ENCODE results near the gene AKR1D1. TPM values are rescaled to one million over a fixed set of nuclear protein-coding genes. Genes with fewer than 3 reads are reported as not detected.

Gene AKR1D1
- polyA plus RNA-seq, 1 donor = 4.4 TPM

DNA sequence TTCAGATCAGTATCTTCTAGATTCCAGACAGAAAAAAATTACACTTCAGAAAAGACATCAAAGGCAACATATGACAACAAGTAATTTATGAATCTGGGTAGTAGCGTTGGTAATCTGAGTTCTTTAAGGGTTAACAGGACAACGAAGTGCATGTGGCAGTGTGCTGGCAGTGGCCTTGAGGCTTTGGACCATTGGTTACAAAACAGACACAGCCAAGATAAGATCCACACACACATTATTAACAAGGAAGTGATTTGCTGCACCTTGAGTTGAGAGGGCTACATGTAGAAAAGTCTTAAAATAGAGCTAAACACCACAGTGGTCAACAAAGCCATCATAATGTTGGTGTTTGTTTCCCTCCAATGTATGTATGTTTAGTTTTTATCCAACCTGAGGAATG lies 40.6 kb downstream of the AKR1D1 start:
- no CpG with 5 or more reads among the region's 2 CpGs for WGBS (ENCODE audit: insufficient coverage, low lambda C conversion rate)
- Histone ChIP-seq H3K4me1 (ENCODE audit: control insufficient read depth, insufficient read depth, low read length) (peaks cover 5% of the 10 kb centered on the region), H3K4me3 (ENCODE audit: low read length) (no peak overlapping the region), H3K9me3 (ENCODE audit: control insufficient read depth, low read depth, low read length) (no peaks in the 10 kb centered on the region), H3K36me3 (ENCODE audit: control insufficient read depth, insufficient read depth, low read length) (no peaks in the 10 kb centered on the region), H3K27ac (ENCODE audit: low read length) (peak overlapping the region; percentile 61), H3K27me3 (ENCODE audit: control insufficient read depth, insufficient read depth, low read length) (no peaks in the 10 kb centered on the region)
- peak; percentile 58 to 83 for DNase-seq

DNA sequence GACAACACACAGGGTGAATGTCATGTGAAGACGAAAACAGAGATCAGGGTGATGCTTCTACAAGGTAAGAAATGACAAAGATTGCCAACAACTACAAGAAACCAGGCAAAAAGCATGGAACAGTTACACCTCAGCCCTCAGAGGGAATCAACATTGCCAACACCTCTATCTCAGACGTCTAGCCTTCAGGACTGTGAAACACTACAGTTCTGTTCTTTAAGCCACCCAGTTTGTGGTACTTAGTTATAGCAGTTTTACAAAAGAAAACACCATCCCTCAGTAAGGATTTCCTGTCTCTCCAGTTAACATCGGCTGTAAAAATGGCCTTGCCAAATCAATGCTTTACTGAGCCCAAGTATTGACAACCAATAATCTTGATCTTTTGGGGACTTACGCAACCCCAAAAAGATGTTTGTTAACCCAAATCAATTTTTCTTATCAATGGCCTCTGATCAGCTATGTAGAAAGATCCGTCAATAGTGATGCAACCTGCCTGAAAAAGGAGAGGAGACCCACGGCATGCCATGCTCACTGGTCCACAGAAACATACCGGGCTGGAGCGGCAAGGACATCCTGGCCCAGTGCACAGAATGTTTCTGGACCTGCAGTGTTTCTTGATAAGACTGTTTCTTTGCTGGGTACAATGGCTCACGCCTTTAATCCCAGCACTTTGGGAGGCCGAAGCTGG lies 44.0 kb downstream of the AKR1D1 start:
- DNase-seq = no peak
- H3K9me3 ChIP-seq (ENCODE audit: control insufficient read depth, low read depth, low read length) = peaks cover 6% of the 10 kb centered on the region
- no peaks in the 10 kb centered on the region for H3K36me3 ChIP-seq (ENCODE audit: control insufficient read depth, insufficient read depth, low read length)
- H3K27ac ChIP-seq (ENCODE audit: low read length) = no peak overlapping the region
- no peaks in the 10 kb centered on the region for H3K27me3 ChIP-seq (ENCODE audit: control insufficient read depth, insufficient read depth, low read length)
- H3K4me1 ChIP-seq (ENCODE audit: control insufficient read depth, insufficient read depth, low read length) = peaks cover 5% of the 10 kb centered on the region
- no peak overlapping the region for H3K4me3 ChIP-seq (ENCODE audit: low read length)
- WGBS (ENCODE audit: insufficient coverage, low lambda C conversion rate) = 80% methylated on average over 2 of the region's 10 CpGs

DNA sequence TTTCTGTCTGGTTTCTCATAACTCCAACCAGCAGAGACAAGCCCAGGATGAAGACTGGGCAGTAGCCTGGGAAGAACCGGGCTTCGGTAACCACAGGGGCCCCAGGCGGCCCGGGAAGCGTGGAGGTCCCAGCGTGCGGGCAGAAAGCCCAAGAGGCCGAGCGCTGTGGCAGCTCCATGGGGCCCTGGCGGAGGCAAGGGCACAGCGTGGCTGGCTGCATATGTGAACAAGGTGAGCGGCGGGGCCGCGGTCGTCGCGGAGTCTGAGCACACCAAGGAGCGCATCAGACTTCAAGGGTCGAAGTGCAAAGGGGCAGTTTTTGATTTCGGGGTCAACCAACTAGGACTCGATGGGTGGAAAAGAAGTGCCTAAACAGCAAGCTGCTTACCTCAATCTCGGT lies 45.9 kb downstream of the AKR1D1 start:
- Histone ChIP-seq H3K27me3 (ENCODE audit: control insufficient read depth, insufficient read depth, low read length) (no peaks in the 10 kb centered on the region), H3K27ac (ENCODE audit: low read length) (no peak overlapping the region), H3K4me1 (ENCODE audit: control insufficient read depth, insufficient read depth, low read length) (peaks cover 5% of the 10 kb centered on the region), H3K4me3 (ENCODE audit: low read length) (no peak overlapping the region), H3K9me3 (ENCODE audit: control insufficient read depth, low read depth, low read length) (peaks cover 7% of the 10 kb centered on the region), H3K36me3 (ENCODE audit: control insufficient read depth, insufficient read depth, low read length) (no peaks in the 10 kb centered on the region)
- DNase-seq = no peak
- 100% methylated on average over 2 of the region's 23 CpGs for WGBS (ENCODE audit: insufficient coverage, low lambda C conversion rate)

DNA sequence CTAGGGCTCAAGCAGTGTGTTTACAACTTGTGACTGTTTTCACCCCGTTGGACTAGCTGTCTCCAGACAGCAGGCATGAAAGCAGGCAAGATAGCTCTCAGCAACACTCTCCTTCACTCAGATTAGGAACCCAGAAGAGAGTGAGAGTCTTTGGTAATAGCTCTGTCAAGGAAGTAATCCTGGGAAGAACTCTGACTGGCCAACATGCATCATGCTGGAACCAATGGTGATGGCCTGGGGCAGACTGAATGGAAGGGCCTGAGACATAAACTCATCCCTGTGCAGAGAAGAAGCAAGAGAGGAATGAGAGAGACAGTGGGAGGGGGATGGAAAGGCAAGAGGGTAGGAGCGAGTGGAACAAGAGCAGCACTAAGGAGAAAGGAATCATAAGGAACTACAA lies 48.9 kb downstream of the AKR1D1 start:
- no CpG with 5 or more reads among the region's 2 CpGs for WGBS (ENCODE audit: insufficient coverage, low lambda C conversion rate)
- no peak overlapping the region for H3K27ac ChIP-seq (ENCODE audit: low read length)

DNA sequence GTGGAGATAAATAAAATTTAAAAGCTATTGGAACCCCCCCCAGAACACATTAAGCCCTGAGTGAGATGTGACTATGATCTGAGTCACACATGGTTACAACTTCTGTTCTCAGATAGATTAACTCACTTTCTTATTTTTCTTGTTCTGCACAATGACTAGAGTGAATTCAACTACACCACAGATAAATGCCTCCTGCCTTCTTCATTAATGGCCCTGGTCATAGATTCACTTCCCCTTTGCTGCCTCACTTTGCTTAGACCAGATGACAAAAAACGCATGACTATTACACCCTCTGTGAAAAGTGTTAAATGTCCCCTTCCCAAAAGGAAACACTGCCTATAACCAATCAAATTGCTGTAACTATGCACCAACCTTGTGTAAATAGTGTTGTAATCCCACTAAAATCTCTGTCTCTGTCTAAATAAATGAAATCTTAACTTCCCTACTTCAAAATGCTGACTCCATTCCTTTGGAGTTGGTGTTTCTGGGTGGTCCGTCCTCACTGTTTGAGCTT lies 49.4 kb downstream of the AKR1D1 start:
- no peak overlapping the region for H3K4me3 ChIP-seq (ENCODE audit: low read length)
- DNase-seq = peak in 1 of 2 donors; percentile 23
- WGBS (ENCODE audit: insufficient coverage, low lambda C conversion rate) = no CpG with 5 or more reads among the region's 2 CpGs
- peak overlapping the region; percentile 16 for H3K27ac ChIP-seq (ENCODE audit: low read length)
- H3K9me3 ChIP-seq (ENCODE audit: control insufficient read depth, low read depth, low read length) = peaks cover 13% of the 10 kb centered on the region
- H3K4me1 ChIP-seq (ENCODE audit: control insufficient read depth, insufficient read depth, low read length) = peaks cover 4% of the 10 kb centered on the region
- H3K36me3 ChIP-seq (ENCODE audit: control insufficient read depth, insufficient read depth, low read length) = no peaks in the 10 kb centered on the region
- no peaks in the 10 kb centered on the region for H3K27me3 ChIP-seq (ENCODE audit: control insufficient read depth, insufficient read depth, low read length)

More for the DNA sequence above, 48.9 kb downstream of the AKR1D1 start:
- Histone ChIP-seq H3K36me3 (ENCODE audit: control insufficient read depth, insufficient read depth, low read length) (no peaks in the 10 kb centered on the region), H3K27me3 (ENCODE audit: control insufficient read depth, insufficient read depth, low read length) (no peaks in the 10 kb centered on the region), H3K9me3 (ENCODE audit: control insufficient read depth, low read depth, low read length) (peaks cover 13% of the 10 kb centered on the region), H3K4me3 (ENCODE audit: low read length) (no peak overlapping the region), H3K4me1 (ENCODE audit: control insufficient read depth, insufficient read depth, low read length) (peaks cover 4% of the 10 kb centered on the region)
- DNase-seq = peak in 1 of 2 donors; percentile 8

DNA sequence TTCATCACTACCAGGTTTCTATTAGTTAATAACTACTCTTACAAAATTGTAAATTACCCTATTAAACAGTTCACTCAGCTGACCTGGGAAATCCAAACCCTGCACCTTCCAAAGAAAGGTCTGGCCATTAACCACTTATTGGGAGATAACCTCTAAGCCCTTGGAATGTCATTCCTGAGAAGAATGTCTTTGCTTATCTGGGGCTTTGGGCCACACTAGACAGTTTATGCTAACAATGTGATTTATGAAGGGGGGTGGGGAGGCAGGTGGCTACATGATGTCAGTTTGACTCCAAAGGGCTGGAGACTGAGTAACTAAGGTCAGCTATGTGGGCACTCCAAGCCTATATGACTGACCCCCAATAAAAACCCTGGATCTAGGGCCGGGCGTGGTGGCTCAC lies 50.7 kb downstream of the AKR1D1 start:
- WGBS (ENCODE audit: insufficient coverage, low lambda C conversion rate) = no CpG with 5 or more reads among the region's 2 CpGs
- Histone ChIP-seq H3K27me3 (ENCODE audit: control insufficient read depth, insufficient read depth, low read length) (no peaks in the 10 kb centered on the region), H3K36me3 (ENCODE audit: control insufficient read depth, insufficient read depth, low read length) (no peaks in the 10 kb centered on the region), H3K4me1 (ENCODE audit: control insufficient read depth, insufficient read depth, low read length) (peaks cover 4% of the 10 kb centered on the region), H3K9me3 (ENCODE audit: control insufficient read depth, low read depth, low read length) (peaks cover 13% of the 10 kb centered on the region), H3K27ac (ENCODE audit: low read length) (no peak overlapping the region), H3K4me3 (ENCODE audit: low read length) (no peak overlapping the region)
- peak; percentile 35 to 65 for DNase-seq

DNA sequence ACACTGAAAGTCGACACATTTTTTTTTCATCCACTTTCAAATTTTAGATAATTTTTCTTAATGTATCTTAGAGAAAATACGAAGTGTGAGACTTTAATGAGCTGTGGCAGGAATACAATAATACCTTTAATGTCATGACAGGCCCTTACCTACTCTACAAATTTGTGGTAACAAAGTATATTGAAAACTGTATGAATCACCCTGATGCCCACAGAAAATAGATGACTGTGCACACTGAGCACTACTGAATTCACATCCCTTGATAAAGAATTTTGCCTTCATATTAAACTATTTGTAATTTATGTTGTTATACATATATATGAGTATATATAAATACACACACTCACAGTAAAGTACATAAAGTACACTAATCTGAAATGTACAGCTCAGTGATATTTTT lies 51.7 kb downstream of the AKR1D1 start:
- Histone ChIP-seq H3K27me3 (ENCODE audit: control insufficient read depth, insufficient read depth, low read length) (no peaks in the 10 kb centered on the region), H3K36me3 (ENCODE audit: control insufficient read depth, insufficient read depth, low read length) (no peaks in the 10 kb centered on the region), H3K27ac (ENCODE audit: low read length) (no peak overlapping the region), H3K4me1 (ENCODE audit: control insufficient read depth, insufficient read depth, low read length) (peaks cover 4% of the 10 kb centered on the region), H3K4me3 (ENCODE audit: low read length) (no peak overlapping the region), H3K9me3 (ENCODE audit: control insufficient read depth, low read depth, low read length) (peaks cover 7% of the 10 kb centered on the region)
- 100% methylated on average over 1 of the region's 2 CpGs for WGBS (ENCODE audit: insufficient coverage, low lambda C conversion rate)
- DNase-seq = no peak

DNA sequence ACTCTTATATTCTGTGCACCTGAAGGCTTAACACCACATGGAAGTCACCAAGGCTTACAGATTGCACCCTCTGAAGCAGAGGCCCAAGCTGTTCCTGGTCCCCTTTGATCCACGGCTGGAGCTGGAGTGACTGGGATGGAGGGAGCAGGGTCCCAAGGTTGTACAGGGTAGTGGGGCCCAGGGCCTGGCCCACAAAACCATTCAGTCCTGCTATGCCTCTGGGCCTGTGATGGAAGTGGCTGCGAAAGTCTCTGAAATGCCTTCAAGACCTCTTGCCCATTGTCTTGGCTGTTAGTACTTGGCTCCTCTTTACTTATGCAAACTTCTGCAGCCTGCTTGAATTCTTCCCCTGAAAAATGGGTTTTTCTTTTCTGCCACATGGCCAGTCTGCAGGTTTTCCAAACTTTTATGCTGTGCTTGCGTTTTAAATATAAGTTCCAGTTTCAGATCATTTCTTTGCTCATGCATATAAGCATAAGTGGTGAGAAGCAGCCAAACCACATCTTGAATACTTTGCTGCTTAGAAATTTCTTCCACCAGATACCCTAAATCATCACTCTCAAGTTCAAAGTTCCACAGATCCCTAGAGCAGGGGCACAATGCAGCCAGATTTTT lies 53.4 kb downstream of the AKR1D1 start:
- H3K9me3 ChIP-seq (ENCODE audit: control insufficient read depth, low read depth, low read length) = peaks cover 7% of the 10 kb centered on the region
- peaks cover 4% of the 10 kb centered on the region for H3K4me1 ChIP-seq (ENCODE audit: control insufficient read depth, insufficient read depth, low read length)
- H3K36me3 ChIP-seq (ENCODE audit: control insufficient read depth, insufficient read depth, low read length) = no peaks in the 10 kb centered on the region
- WGBS (ENCODE audit: insufficient coverage, low lambda C conversion rate) = no CpG with 5 or more reads among the region's 3 CpGs
- DNase-seq = no peak
- no peak overlapping the region for H3K4me3 ChIP-seq (ENCODE audit: low read length)
- H3K27me3 ChIP-seq (ENCODE audit: control insufficient read depth, insufficient read depth, low read length) = no peaks in the 10 kb centered on the region
- no peak overlapping the region for H3K27ac ChIP-seq (ENCODE audit: low read length)

DNA sequence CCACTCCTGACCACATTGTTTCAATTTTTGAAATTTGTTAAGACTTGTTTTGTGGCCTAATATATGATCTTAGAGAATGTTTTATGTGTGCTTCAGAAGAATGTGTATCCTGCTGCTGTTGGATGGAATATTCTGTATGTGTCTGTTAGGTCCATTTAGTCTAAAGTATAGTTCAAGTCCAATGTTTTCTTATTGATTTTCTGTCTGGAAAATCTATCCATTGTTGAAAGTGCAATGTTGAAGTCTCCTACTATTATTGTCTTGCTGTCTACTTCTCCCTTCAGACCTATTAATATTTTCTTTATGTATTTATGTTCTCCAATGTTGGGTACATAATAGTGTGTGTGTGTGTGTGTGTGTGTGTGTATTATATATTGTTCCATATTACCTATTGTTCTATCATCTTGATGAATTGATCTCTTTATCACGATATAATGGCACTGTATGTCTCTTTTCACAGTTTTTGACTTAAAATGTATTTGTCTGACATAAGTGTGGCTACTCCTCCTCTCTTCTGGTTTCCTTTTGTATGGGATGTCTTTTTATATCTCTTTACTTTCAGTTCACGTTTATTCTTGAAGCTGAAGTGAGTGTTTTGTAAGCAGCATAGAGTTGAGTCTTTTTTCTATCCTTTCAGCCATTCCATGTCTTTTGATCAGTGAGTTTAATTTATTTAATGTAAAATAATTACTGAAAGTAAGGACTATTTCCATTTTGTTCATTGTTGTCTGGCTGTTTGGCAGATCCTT lies 61.3 kb downstream of the AKR1D1 start:
- H3K4me1 ChIP-seq (ENCODE audit: control insufficient read depth, insufficient read depth, low read length) = no peaks in the 10 kb centered on the region
- no peak overlapping the region for H3K4me3 ChIP-seq (ENCODE audit: low read length)
- no peaks in the 10 kb centered on the region for H3K9me3 ChIP-seq (ENCODE audit: control insufficient read depth, low read depth, low read length)
- WGBS (ENCODE audit: insufficient coverage, low lambda C conversion rate) = 94% methylated on average over 2 of the region's 2 CpGs
- no peak for DNase-seq
- H3K27ac ChIP-seq (ENCODE audit: low read length) = no peak overlapping the region
- no peaks in the 10 kb centered on the region for H3K36me3 ChIP-seq (ENCODE audit: control insufficient read depth, insufficient read depth, low read length)
- H3K27me3 ChIP-seq (ENCODE audit: control insufficient read depth, insufficient read depth, low read length) = no peaks in the 10 kb centered on the region

DNA sequence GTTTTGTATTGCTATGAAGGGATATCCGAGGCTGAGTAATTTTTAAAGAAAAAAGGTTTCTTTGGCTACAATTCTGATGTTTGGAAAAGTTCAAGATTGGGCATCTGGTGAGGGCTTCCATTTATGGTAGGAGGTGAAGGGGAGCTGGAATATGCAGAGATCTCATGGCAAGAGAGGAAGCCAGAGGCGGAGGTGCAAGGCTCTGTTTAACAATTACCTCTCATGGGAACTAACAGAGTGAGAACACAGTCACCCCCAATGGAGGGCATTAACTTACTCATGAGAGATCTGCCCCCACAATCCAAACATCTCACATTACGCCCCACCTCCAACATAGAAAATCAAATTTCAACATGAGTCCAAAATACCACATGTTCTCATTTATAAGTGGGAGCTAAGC lies 62.0 kb downstream of the AKR1D1 start:
- no peak for DNase-seq
- no peak overlapping the region for H3K27ac ChIP-seq (ENCODE audit: low read length)
- H3K36me3 ChIP-seq (ENCODE audit: control insufficient read depth, insufficient read depth, low read length) = no peaks in the 10 kb centered on the region
- no peaks in the 10 kb centered on the region for H3K27me3 ChIP-seq (ENCODE audit: control insufficient read depth, insufficient read depth, low read length)
- no peaks in the 10 kb centered on the region for H3K9me3 ChIP-seq (ENCODE audit: control insufficient read depth, low read depth, low read length)
- no peaks in the 10 kb centered on the region for H3K4me1 ChIP-seq (ENCODE audit: control insufficient read depth, insufficient read depth, low read length)
- WGBS (ENCODE audit: insufficient coverage, low lambda C conversion rate) = 86% methylated on average over 1 of the region's 3 CpGs
- H3K4me3 ChIP-seq (ENCODE audit: low read length) = no peak overlapping the region

Measured in large intestine (tissue), 3 donors.